HFFc6 (cell line): ENCODE data around the gene CTNND2. TPM values are rescaled to one million over a fixed set of nuclear protein-coding genes. Genes with fewer than 3 reads are reported as not detected.
"Not testable (repeated sequence)": the region's sequence is repeated elsewhere in the genome, so short reads cannot be mapped to it uniquely, and the experiment has no call there.

Experiments used
- DNase-seq: peaks from one replicate; pipeline ENCODE4 v3.0.0-alpha.2; 2018
- H3K27ac Mint-ChIP-seq: 2 replicates; pipeline ENCODE4 v1.8.0; 2020; ENCODE audit warnings: mild to moderate bottlenecking, mixed read lengths
- H3K27me3 Mint-ChIP-seq: 2 replicates; pipeline ENCODE4 v1.8.0; 2021; ENCODE audit warnings: mild to moderate bottlenecking, moderate library complexity, mixed read lengths; ENCODE audit not compliant: insufficient read depth
- H3K36me3 Mint-ChIP-seq: 2 replicates; pipeline ENCODE4 v1.8.0; 2021; ENCODE audit warnings: low read depth, mixed read lengths
- H3K4me1 Mint-ChIP-seq: 2 replicates; pipeline ENCODE4 v1.8.0; 2020; ENCODE audit warnings: low read depth, mixed read lengths
- H3K4me3 Mint-ChIP-seq: 2 replicates; pipeline ENCODE4 v1.8.0; 2020; ENCODE audit warnings: mild to moderate bottlenecking, moderate library complexity, mixed read lengths
- H3K9me3 Mint-ChIP-seq: 2 replicates; pipeline ENCODE4 v1.8.0; 2020; ENCODE audit warnings: mild to moderate bottlenecking, mixed read lengths
- CTCF ChIP-seq: fragments of 200-600 bp; sonication (generic); IDR thresholded peaks from 2 replicates; pipeline ENCODE4 v1.5.0; 2021; ENCODE audit warnings: antibody characterized with exemption, mild to moderate bottlenecking
- total RNA-seq, 6 experiments: library from RNA; stranded (reverse); fragmentation: NEBNext Ultra II Directional; extraction: Animal tissue kit (Norgen Biotek cat#: 25700); gene quantifications; 2 replicates in 1 of 6; 3 replicates in 5 of 6; pipeline ENCODE4 v1.2.3, GENCODE V29; 2021

The CTNND2 gene
- total RNA-seq, 6 experiments from 2014 or later, result not detected

GRCh38 chr5:11010429-11011210 is 893.6 kb downstream of the CTNND2 start:
- TF ChIP-seq CTCF, result no peak
- no peaks in the 10 kb centered on the region for H3K9me3 Mint-ChIP-seq
- H3K4me1 Mint-ChIP-seq, result no peaks in the 10 kb centered on the region
- H3K4me3 Mint-ChIP-seq, result no peak overlapping the region
- DNase-seq, result no peak
- H3K36me3 Mint-ChIP-seq, result no peaks in the 10 kb centered on the region
- no peak overlapping the region for H3K27ac Mint-ChIP-seq
- peaks cover 14% of the 10 kb centered on the region for H3K27me3 Mint-ChIP-seq

- TF ChIP-seq CTCF, result no peak
- no peak overlapping the region for H3K4me3 Mint-ChIP-seq
- peaks cover 12% of the 10 kb centered on the region for H3K27me3 Mint-ChIP-seq
Observed at GRCh38 chr5:11009576-11009975, 894.7 kb downstream of the CTNND2 start.

GRCh38 chr5:11007269-11007870 is 896.9 kb downstream of the CTNND2 start:
- no peak overlapping the region for H3K4me3 Mint-ChIP-seq
- H3K36me3 Mint-ChIP-seq, result no peaks in the 10 kb centered on the region
- H3K27ac Mint-ChIP-seq, result no peak overlapping the region
- DNase-seq, result no peak
- peaks cover 2% of the 10 kb centered on the region for H3K27me3 Mint-ChIP-seq
- H3K9me3 Mint-ChIP-seq, result no peaks in the 10 kb centered on the region
- H3K4me1 Mint-ChIP-seq, result no peaks in the 10 kb centered on the region
- no peak for TF ChIP-seq CTCF

More at GRCh38 chr5:11009576-11009975, 894.7 kb downstream of the CTNND2 start:
- no peaks in the 10 kb centered on the region for H3K36me3 Mint-ChIP-seq
- H3K27ac Mint-ChIP-seq, result no peak overlapping the region
- H3K4me1 Mint-ChIP-seq, result no peaks in the 10 kb centered on the region
- H3K9me3 Mint-ChIP-seq, result no peaks in the 10 kb centered on the region
- DNase-seq, result no peak

- not testable (repeated sequence) for H3K27ac Mint-ChIP-seq, H3K4me1 Mint-ChIP-seq, H3K36me3 Mint-ChIP-seq, H3K27me3 Mint-ChIP-seq, H3K9me3 Mint-ChIP-seq, H3K4me3 Mint-ChIP-seq, DNase-seq
Observed at GRCh38 chr5:11004523-11004922, 899.7 kb downstream of the CTNND2 start.

GRCh38 chr5:11000515-11001353 is 903.5 kb downstream of the CTNND2 start:
- H3K9me3 Mint-ChIP-seq, result no peaks in the 10 kb centered on the region
- no peaks in the 10 kb centered on the region for H3K36me3 Mint-ChIP-seq
- TF ChIP-seq CTCF, result no peak
- H3K4me1 Mint-ChIP-seq, result no peaks in the 10 kb centered on the region
- DNase-seq, result no peak
- no peak overlapping the region for H3K4me3 Mint-ChIP-seq
- no peak overlapping the region for H3K27ac Mint-ChIP-seq
- H3K27me3 Mint-ChIP-seq, result peaks cover 10% of the 10 kb centered on the region
